BE2C (cell line): ENCODE measurements around the gene WAS.

Source experiments
- DNase-seq: peaks from one replicate; pipeline ENCODE4 v3.0.0-alpha.2; 2020
- H3K27me3 ChIP-seq: fragments of 250-450 bp; sonication (Bioruptor Pico); 2 replicates; pipeline ENCODE4 v1.5.1; 2020; ENCODE audit warnings: mild to moderate bottlenecking
- H3K36me3 ChIP-seq: fragments of 250-450 bp; sonication (Bioruptor Pico); 2 replicates; pipeline ENCODE4 v1.5.1; 2020; ENCODE audit warnings: mild to moderate bottlenecking
- H3K4me1 ChIP-seq: fragments of 250-450 bp; sonication (Bioruptor Pico); 2 replicates; pipeline ENCODE4 v1.5.1; 2020
- H3K4me3 ChIP-seq: 2 replicates; pipeline ENCODE4 v1.5.1; 2011; ENCODE audit warnings: low read depth, low read length
- H3K9me3 ChIP-seq: fragments of 250-450 bp; sonication (Bioruptor Pico); 2 replicates; pipeline ENCODE4 v1.5.1; 2020
- TF ChIP-seq, protein P1 (sequence below): IDR thresholded peaks from 2 replicates; pipeline ENCODE4 v1.5.1; 2012; ENCODE audit warnings: mild to moderate bottlenecking, low read depth, low read length

Gene WAS

DNA sequence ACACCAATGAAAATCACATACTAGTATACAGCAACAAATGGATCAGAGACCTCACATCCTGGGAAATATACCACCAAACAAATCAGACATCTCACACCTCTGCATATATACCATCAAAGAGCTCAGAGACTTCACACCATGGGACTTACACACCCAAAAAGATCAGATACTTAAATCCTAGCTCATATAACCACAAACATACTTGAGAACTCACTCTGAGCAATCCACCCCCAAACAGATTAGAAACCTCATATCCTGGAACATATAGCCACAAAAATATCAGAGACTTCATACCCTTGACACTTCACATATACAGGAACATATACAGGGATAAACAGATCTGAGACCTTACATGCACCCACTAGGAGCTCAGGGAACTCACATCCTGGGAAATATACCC is 45.1 kb downstream of the WAS start:
- Histone ChIP-seq H3K27me3 (no peaks in the 10 kb centered on the region), H3K36me3 (no peaks in the 10 kb centered on the region), H3K4me3 (no peak overlapping the region), H3K4me1 (no peaks in the 10 kb centered on the region), H3K9me3 (no peaks in the 10 kb centered on the region)
- DNase-seq: no peak
- TF ChIP-seq, protein P1, sequence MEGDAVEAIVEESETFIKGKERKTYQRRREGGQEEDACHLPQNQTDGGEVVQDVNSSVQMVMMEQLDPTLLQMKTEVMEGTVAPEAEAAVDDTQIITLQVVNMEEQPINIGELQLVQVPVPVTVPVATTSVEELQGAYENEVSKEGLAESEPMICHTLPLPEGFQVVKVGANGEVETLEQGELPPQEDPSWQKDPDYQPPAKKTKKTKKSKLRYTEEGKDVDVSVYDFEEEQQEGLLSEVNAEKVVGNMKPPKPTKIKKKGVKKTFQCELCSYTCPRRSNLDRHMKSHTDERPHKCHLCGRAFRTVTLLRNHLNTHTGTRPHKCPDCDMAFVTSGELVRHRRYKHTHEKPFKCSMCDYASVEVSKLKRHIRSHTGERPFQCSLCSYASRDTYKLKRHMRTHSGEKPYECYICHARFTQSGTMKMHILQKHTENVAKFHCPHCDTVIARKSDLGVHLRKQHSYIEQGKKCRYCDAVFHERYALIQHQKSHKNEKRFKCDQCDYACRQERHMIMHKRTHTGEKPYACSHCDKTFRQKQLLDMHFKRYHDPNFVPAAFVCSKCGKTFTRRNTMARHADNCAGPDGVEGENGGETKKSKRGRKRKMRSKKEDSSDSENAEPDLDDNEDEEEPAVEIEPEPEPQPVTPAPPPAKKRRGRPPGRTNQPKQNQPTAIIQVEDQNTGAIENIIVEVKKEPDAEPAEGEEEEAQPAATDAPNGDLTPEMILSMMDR: no peak

DNA sequence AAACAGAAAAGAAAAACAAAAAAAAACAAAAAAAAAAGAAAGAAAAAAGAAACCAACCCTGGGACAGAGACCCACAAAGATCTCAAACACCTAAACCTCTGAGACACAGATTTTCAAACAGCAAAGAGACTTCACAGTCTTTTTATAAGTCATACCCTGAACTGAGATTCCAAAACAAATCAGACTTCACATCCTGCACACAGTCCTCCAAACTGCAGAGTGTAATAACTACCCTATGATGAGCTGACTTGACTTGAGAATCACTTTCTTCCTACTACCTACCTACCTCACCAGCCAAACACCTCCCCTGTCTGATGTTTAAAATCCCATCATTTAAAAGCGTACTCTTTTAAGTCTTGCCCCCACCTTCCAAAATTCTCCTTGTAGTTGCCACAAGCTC is 52.7 kb downstream of the WAS start:
- Histone ChIP-seq H3K36me3 (no peaks in the 10 kb centered on the region), H3K4me3 (no peak overlapping the region), H3K27me3 (no peaks in the 10 kb centered on the region), H3K4me1 (no peaks in the 10 kb centered on the region), H3K9me3 (no peaks in the 10 kb centered on the region)
- TF ChIP-seq, protein P1: no peak
- DNase-seq: no peak

- Histone ChIP-seq H3K36me3 (no peaks in the 10 kb centered on the region), H3K4me1 (no peaks in the 10 kb centered on the region), H3K4me3 (peak overlapping the region; percentile 35), H3K27me3 (no peaks in the 10 kb centered on the region), H3K9me3 (no peaks in the 10 kb centered on the region)
- TF ChIP-seq, protein P1: no peak
- no peak for DNase-seq
Measured at GRCh38 chrX:48736878-48737212, 53.2 kb downstream of the WAS start.

DNA sequence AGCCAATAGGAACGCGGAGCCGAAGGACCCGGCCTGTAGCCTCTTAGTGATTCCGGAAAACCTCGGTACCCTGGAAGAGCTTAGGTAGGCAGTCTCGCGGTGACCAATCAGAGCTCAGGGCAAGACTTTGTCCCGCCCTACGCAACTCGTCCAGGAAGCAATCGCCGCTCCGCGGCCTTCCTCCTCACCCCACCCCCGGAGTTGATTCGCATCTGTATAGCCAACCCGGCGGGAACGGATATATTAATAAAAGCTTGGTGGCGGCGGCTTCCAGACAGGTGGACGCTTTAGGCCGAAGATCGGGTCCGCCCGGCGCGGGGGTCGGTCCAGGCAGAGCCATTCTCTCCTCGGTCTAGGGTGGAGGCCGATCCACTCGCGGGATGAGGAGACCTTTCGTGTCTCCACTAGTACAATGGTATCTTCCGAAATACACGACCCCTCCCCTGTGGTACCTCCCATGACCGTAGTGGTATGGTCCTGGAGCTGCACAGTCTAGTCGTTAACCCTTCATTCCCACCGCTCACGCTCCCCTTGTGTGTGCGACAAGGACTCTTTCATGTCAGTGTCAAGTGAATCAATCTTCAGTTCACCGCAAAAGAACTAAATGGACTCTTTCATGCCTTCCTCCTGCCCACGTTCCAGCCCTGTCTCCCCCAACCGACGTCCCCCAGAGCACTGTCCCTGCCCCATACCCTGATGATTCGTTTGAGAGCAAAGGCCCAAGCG is 53.8 kb downstream of the WAS start:
- Histone ChIP-seq H3K36me3 (no peaks in the 10 kb centered on the region), H3K4me3 (peak overlapping the region; percentile 70), H3K9me3 (no peaks in the 10 kb centered on the region), H3K4me1 (no peaks in the 10 kb centered on the region), H3K27me3 (no peaks in the 10 kb centered on the region)
- DNase-seq: peak; percentile 91
- TF ChIP-seq, protein P1: no peak

GRCh38 chrX:48737940-48738339 is 54.3 kb downstream of the WAS start:
- Histone ChIP-seq H3K27me3 (no peaks in the 10 kb centered on the region), H3K9me3 (no peaks in the 10 kb centered on the region), H3K4me3 (peak overlapping the region; percentile 70), H3K36me3 (no peaks in the 10 kb centered on the region), H3K4me1 (no peaks in the 10 kb centered on the region)
- TF ChIP-seq, protein P1: no peak
- no peak for DNase-seq
